Activated CD4-positive, alpha-beta T cell treated with anti-CD3 and anti-CD28 coated beads, Interleukin-2, amount 50 U/mL, for 24 hours (primary cell): Measurements from ENCODE around the gene GPSM1.
"Not testable (repeated sequence)": the region's sequence is repeated elsewhere in the genome, so short reads cannot be mapped to it uniquely, and the experiment has no call there.

Source experiments
- DNase-seq, 2 donors: peaks; one replicate each; pipeline ENCODE4 v3.0.0-alpha.2; 2020; ENCODE audit warnings: low read depth in 1 of 2, low spot score in 1 of 2

GPSM1 gene

DNA sequence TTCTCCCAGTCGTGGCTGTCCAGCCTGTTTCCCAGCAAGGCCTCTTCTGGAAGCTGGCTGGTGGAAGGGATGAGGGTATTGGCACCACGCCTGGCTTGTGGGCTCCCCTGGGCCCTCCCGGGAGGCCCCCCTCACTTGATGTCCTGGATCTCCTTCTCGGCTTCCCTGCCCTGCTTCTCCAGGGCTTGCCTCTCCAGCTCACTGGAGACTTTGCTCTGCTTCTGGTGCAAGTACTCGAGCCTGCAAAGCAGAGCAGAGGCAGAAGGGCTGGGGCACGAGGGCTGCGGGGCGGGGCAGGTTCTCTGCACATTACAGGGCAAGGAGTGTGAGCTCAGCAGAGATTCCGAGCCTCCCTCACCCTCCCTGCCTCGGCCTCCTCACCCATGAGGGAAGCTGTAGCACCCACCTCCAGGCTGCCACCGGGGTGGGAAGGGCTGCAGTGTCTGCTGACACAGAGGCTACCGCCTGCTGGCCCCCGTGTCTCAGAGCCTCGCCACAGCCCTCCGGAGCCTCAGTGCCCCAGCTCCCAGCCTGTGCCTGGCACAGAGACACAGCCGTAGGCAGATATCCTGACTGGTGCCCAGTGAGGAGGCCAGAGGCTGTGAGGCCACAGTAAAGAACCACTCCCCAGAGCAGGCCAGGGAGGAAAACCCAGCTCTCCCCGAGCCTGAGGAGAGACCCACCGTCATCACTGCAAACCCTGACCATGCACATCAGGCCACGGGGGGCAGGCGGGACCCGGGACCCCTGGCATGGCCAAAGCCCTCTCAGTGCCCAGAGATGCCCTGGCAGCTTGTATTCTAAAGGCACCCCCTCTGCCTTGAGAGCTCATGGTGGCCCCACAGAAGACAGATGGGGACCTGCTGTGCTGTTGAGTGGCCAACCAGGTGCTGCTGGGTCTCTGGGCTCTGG is 65.5 kb downstream of the GPSM1 start:
- DNase-seq = no peak

- DNase-seq = no peak
Measured at GRCh38 chr9:136393531-136393930, 66.2 kb downstream of the GPSM1 start.

DNA sequence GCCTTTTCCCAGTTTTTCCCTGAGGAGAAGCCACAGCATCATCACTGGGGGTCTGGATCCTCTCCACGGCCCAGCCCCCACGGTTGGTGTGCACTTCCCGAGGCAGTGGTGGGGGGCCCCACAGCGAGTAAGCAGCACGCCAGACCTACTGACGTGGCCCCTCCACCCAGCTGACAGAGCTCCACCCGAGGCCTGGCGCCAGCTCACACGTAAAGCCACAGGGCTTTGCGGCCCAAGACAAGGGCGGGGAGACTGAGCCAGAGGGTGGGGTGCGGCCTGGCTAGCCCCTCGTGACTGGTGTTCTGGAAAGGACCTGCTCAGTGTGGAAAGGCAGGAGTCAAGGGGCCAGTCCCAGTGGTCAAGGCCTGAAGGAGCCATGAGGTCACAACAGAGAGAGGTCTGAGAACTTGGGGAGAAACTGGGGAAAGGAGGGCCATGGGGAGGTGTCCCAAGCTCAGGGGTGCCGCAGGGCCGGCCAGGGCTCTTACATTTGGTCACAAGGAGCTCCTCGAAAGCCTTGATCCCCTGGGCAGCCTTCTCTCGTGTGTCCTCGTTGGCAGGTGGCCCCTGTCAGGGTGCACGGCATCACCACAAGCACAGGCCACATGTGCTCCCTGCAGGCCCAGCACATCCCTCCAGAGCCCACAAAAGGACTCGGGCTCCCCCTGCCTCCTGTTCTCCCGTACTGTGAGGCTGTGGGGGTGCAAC is 67.1 kb downstream of the GPSM1 start:
- DNase-seq = no peak

GRCh38 chr9:136395020-136395340 is 67.6 kb downstream of the GPSM1 start:
- DNase-seq = no peak

GRCh38 chr9:136395345-136396218 is 68.2 kb downstream of the GPSM1 start:
- DNase-seq = no peak

GRCh38 chr9:136396219-136396515 is 68.8 kb downstream of the GPSM1 start:
- no peak for DNase-seq

DNA sequence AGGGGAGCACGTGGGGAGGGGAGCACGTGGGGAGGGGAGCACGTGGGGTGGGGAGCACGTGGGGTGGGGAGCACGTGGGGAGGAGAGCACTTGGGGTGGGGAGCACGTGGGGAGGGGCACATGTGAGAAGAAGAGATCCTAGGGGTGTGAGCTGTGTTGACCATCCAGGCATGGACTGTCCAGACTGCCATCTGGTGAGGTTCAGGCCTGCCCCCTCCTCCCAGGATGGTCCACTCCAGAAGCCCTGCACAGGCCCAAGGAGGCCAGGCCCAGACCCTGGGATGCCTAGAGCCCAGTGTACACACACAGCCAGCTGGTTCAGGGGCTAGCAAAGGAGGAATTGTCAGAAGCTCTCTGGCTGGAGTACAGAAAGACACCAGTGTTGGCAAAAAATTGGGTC is 70.3 kb downstream of the GPSM1 start:
- DNase-seq = no peak

DNA sequence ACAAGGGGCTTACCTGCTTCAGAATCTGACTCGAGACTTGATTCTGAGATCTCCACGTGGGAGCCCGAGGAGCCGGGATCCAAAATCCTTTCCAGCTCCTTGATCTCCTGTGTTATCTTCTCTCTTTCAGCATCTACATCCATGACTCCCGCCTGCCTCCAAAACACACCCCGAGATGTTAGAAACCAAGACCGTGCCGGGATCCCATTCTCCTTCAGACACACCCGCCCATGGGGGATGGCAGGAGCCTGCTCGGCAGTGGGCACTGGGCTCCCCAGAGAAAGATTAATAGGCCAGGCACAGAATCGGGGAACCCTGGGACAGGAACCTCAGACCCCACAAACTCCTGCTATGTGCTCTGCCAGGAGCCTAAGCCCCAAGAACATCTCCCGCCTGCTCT is 70.9 kb downstream of the GPSM1 start:
- DNase-seq = no peak

GRCh38 chr9:136399176-136400037 is 72.1 kb downstream of the GPSM1 start:
- no peak for DNase-seq

GRCh38 chr9:136400038-136400834 is 72.9 kb downstream of the GPSM1 start, which contains the start of gene SNAPC4:
TSS of gene SNAPC4 (minus strand) at chr9:136400170. CDS start at chr9:136398428, 1,742 bp downstream.
- DNase-seq = peak; percentile 73 to 78

DNA sequence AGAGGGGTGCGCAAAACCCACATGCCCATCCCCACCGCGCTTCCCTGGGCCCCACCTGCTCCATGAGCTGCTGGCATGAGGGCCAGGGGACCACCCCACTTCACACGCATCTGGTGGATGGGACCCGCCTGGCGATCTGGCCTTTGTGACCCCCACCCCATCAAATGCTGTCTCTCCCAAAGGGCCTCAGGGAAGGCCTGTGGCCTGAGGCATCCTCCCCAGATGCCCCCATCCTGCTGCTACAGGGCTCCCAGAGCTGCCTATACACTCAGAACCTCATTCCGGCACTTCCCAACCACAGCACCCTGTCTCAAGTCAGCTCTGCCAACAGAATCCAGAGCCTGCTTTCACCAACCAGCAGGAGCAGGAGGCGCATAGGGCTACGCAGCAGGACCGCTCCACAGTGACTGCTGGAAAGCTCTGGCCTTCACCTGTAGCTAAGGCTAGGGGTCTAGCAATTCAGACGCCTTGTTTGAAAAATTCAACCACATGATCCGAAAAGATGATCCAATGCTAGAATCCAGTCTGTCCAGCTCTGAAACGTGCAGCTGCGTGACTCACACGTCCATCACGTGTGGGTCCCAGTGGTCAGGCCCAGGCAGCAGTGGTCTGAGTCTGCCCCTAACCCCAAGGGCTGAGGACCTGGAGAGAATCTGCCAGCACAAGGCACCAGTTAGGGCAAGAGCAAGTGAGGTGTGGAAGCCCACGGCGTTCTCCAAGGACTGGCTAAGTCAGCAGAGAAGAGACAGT is 74.0 kb downstream of the GPSM1 start:
- no peak for DNase-seq

- DNase-seq = no peak
Measured at GRCh38 chr9:136402067-136402466, 74.7 kb downstream of the GPSM1 start.

DNA sequence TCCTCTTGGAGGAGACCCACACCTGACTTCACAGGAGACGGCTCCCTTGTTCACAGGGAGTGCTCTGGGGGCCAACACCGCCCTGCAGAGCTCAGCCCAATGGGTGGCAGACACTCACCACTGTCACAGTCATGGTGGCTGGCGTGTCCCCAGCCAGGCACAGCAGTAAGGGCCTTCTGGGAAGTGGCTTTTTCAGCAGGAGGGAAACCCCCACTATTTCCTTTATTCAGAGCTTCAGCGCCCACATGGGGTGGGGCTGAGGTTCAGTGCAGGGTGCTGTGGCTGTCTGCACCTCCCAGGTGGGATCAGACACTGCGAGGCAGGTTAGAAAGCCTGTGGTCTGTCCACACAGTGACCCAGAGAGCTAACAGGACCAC is 76.2 kb downstream of the GPSM1 start:
- DNase-seq = peak; percentile 46 to 64

- no peak for DNase-seq
Measured at GRCh38 chr9:136403915-136404800, 76.8 kb downstream of the GPSM1 start.

DNA sequence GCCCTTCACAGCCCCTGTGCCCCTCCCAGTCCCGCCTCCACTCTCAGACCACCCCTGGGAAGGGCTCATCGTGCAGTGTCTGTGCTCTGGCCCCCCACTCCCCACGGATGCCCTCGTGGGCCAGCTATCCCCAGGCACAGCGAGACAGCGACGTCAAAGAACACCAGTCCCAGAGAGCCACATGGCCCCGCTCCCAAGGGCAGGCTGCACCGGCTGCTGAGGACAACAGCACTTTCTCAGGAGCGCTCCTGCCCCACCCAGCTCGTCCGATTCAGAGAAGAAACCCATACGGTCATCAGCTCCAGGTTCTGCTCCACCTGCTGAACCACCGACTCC is 77.4 kb downstream of the GPSM1 start:
- DNase-seq = no peak

- DNase-seq = no peak
Measured at GRCh38 chr9:136405481-136405880, 78.1 kb downstream of the GPSM1 start.

DNA sequence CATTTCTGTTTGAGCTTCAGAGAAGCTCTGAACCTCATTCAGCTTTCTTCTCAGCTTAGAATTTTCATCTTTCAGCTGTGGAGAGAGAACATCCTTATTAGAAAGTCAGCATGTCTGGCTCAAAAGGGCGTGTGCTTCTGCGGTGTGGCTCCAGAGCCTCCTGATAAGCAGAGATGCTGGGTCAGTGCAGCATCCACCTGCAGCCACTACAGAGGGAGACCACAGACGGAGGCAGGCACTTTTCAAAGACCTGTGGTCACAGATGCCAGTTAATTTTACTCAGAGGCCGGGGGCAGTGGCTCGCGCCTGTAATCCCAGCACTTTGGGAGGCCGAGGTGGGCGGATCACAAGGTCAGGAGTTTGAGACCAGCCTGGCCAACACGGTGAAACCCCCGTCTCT is 78.6 kb downstream of the GPSM1 start:
- not testable (repeated sequence) for DNase-seq

DNA sequence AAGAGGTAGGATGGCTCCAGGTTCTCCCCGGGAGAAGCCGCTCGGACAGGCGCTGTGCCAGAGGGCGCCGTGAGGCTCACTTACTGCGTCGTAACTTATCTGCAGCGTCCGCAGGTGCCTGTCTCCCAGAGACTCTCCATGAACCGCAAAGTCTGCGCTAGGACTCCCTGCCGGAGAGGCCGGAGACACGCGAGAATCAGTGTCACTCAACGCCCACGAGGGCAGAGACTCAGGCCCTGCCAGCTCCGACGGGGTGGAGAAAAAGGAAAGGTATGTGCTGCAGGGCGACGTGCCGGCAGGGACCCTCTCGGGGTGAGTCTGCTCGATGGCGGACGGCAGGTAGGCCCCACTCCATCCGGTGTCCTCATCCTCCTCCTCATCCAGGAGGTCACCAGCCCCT is 79.7 kb downstream of the GPSM1 start:
- not testable (repeated sequence) for DNase-seq
